ENCODE data around the gene MOB2. TPM values are rescaled to one million over a fixed set of nuclear protein-coding genes. Genes with fewer than 3 reads are reported as not detected.
"Not testable (repeated sequence)": the region's sequence is repeated elsewhere in the genome, so short reads cannot be mapped to it uniquely, and the experiment has no call there.

MOB2 gene
- total RNA-seq, 1 experiment from 2014 or later = 15.1 TPM

DNA sequence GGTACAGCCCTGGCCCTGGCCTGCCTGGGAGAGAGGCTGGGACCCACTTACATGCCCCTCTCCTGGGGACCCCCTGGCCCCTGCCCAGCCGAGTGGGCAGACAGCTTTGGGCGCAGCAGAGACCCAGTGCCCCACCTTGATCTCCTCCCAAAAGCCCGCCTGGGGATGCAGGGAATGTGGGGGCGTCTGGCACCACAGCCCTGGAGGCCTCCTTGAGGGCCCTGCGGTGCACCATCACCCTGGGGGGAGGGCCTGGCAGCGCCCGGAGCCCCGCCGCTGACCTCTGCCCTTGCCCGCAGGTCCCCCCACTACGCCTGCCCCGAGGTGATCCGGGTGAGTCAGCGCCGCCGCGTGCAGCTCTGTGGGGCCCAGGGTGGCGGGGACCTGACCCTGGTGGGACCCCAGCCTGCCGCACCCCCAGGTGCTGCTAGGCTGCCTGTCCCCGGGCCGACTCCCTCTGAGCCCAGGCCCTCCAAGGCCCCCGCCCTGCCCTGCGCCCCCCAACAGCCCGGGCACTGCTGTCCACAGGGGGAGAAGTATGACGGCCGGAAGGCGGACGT, 43.7 kb downstream of the MOB2 start:
- DNase-seq (ENCODE audit: low read depth) = no peak

DNA sequence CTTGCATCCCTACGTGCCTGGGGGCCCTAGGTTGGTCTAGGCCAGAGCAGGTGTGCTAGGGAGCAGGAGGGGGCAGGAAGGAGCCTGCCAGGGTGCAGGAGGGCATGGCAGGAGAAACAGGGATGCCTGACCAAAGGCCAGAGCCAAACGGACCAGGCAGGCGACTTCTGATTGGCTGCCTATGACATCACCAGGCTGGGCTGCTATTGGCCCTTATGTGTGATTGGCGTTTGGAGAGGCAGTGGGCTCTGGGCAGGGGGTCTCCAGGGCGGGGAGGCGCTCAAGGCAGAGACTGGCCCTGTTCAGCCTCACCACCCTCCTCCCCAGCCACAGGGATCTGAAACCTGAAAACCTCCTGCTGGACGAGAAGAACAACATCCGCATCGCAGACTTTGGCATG, 44.4 kb downstream of the MOB2 start:
- no peak for DNase-seq (ENCODE audit: low read depth)

DNA sequence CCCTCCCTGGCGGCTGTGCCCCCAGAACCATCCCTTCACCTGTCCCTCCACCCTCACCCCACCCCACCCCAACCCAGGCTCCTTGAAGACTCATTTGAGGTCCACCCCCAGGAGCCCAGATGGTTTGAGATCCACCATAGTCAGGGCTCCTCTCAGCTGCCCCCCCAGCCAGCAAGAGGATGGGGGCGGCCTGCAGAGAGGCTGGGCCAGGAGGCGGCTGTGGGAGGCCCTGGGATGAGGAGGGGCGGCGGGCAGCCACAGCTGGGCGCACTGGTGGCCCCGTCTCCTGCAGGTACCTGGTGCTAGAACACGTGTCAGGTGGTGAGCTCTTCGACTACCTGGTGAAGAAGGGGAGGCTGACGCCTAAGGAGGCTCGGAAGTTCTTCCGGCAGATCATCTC, 46.1 kb downstream of the MOB2 start:
- DNase-seq (ENCODE audit: low read depth) = no peak

DNA sequence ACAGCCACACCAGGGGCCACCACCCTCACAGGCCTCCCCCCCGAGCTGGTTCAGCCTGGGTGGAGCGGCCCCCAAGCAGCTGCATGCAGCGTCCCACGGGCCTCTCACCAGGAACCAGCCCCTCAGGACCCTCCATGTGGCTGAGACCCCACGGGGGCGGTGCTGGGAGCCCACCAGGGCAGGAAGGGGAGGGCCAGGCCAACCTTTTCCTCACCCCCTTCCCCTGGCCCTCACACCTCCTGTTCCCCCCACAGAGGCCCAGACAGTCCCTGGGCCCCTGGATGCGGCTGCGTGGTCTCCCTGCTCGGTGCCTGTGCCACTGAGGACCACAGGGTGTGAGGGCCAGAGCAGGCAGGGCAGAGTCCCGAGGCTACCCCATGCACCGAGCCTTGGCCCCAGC, 46.5 kb downstream of the MOB2 start:
- DNase-seq (ENCODE audit: low read depth) = no peak

DNA sequence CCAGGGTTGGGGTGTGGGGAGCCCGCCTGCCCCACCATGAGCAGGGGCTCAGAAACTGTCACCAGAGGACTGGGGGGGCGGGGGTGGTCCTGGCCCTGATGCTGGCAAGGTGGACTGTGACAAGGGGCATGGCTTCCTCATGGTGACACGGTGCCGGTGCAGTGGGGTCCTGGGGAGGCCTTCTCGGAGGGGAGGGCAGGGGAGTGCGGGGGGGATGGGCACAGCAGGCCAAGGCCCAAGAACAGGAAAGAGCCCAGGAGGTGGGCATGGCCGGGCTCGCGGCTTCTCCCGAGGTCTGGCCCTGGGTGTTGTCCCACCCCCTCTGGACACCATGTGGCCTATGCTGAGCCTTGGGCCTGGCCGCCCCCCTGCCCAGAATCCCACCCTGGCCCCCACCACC, 47.2 kb downstream of the MOB2 start:
- DNase-seq (ENCODE audit: low read depth) = no peak

DNA sequence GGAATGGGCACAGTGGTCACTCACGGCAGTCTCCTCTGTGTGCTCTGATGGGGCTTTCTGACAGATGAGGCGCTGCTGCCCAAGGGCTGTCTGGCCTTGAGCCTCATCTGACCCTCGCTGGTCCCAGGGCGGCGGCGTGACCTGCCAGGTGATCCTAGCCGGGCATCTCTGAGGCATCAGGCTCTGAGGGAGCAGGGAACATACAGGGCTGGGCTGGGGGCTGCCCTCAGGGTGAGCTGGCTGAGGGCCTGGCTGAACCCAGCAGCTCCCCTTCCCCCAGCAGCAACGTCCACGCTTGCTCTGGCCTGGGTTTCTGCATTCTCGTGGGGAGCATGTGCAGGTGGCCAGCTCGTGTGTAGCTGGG, 47.6 kb downstream of the MOB2 start:
- no peak for DNase-seq (ENCODE audit: low read depth)

DNA sequence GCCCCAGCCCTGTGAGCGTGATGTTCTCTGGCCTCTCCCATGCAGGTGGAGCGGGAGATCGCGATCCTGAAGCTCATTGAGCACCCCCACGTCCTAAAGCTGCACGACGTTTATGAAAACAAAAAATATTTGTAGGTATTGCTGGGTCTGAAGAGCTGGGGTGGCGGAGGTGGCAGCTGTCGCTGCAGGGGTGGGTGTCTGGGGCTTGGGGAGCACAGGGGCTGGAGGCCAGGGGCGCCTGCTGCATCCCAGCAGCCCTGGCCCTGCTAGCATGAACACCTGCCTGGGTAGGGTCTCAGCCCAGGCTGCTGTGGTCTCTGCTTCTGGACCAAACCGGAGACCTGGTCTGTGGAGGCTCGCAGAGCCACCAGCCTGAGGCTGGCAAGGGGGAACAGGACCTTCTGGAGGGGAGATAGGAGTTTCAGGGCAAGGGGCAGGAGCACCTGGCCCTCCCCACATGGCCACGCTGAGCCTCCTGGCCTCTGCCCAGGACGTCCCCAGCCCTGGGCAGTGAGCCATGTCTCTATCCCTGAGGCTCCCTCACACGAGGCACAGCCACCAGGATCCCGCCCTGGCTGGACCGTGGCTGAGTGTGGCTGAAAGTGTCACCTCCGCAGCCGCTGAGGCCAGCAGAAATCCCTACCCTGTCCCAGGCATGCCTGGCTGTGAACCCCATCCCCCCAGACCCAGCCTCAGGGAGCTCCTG, 48.2 kb downstream of the MOB2 start:
- DNase-seq (ENCODE audit: low read depth) = no peak

DNA sequence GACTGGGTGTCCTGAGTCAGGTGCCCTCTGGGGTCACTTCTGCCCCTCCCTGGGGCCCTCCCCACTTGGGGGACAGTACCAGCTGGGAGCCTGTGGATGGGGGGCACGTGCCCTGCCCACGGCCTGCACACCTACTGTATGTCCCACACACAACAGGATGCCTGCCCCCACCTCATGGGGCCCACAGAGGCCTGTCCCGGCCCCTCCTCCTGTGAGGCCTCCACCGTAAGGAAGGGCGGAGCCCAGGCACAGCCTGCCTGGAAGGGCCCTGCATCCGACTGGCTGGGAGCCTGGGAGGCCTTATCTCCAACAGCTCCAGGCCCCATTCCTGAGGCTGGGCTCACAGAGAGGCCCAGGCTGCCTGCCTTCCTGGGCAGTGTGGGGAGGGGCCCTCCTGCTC, 49.1 kb downstream of the MOB2 start:
- peak; percentile 10 for DNase-seq (ENCODE audit: low read depth)

DNA sequence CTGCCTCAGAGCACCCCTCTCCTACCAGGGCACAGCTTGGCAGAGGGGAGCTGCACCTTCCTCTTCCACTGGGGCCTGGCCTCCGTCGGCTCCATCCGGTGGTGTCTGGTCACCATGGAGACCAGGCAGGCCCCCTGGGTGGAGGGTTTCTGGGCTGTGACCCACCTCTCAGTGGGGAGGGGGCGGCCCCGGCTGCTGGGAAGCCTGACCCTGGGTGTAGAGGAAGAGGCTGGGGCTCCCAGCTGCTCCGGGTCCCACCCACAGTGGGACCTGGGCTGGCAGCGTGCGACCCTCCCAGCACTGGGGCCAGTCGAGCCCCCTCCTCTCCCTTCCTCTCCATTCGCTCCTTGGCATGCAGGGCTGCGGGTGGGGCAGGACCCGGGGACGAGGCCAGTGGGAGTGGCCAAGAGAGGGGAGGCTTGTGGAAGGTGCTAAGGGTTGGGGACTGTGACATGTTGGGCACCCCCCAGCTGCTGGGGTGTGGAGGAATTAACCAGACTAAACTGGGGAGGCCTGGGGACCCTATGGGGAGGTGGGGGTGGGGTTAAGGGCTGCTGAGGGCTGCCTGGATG, 50.0 kb downstream of the MOB2 start:
- DNase-seq (ENCODE audit: low read depth) = no peak

DNA sequence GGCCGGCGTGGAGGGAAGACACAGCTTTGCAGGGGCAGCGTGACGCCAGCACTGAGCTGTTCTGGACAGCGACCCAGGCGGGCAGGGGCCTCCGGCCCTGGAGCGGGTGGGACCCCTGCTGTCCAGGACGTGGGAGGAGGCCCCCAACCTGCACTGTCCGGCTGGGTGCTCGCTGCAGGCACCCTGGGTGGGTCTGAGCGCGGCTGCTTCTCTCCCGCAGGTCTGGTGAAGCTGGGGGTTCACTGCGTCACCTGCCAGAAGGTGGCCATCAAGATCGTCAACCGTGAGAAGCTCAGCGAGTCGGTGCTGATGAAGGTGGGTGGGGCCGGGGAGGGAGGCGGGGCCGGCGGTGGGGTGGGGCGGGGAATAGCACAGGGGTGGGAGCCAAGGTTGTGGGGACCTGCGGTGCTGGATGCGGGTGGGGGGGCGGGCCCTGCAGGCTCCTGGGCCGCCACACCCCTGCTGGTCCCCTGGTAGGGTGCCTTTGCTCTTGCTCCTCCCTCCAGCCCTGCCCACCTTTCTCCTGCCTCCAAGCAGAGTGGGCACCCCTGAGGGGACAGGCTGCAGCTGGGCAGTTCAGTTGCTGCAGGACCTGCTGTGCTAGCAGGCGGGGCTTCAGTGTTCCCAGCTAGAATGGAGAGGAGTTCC, 50.6 kb downstream of the MOB2 start:
- no peak for DNase-seq (ENCODE audit: low read depth)

DNA sequence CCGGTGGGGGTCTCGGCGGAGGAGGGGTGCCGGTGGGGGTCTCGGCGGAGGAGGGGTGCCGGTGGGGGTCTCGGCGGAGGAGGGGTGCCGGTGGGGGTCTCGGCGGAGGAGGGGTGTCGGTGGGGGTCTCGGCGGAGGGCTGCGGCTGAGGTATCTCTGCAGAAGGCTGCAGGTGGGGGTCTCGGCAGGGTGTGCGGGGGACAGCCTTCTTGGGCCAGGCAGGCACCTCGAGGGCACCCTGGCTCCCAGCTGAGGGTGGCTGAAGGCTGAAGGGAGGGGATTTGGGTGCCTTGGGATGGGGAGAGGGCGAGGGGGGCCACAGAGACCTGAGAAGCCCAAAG, 51.1 kb downstream of the MOB2 start:
- not testable (repeated sequence) for DNase-seq (ENCODE audit: low read depth)

DNA sequence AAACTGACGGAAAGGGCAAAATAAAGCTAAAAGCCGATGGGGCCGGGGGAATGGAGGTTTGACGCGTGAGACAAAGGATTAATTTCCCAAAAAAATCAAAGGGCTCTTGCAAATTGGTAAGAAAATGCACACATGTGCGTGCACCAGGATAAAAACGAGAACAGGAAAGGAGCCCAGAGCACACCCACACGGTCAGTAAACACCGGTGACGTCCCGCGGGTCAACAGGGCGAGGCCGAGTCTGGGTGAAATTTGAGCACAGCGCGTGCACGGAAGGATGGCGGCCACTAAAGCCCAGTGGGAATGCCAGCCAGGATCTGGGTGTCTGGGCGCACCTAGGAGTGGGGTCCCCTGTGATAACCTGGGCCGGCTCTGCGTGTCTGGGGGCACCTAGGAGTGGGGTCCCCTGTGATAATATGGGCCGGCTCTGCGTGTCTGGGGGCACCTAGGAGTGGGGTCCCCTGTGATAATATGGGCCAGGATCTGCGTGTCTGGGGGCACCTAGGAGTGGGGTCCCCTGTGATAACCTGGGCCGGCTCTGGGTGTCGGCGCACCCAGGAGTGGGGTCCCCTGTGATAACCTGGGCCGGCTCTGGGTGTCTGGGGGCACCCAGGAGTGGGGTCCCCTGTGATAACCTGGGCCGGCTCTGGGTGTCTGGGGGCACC, 52.5 kb downstream of the MOB2 start:
- DNase-seq (ENCODE audit: low read depth) = no peak

DNA sequence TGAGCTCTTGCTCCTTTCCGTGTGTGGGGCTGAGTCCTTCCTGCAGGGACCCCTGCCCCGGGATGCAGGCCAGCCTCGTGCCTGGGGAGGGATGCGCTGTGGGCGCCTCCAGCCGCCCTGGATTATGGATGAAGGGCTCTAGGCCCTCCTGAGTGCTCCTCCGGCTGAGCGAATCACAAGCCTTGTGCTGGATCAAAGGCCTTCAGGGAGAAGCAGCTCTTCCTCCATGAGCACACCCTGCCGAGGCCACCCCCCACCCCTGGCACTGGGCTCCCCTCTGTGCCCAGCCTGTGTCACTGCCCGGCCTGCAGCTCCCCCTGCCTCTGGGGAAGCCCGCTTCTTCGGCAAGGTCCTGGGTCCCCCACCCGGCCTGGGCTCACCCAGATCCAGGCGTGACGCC, 53.0 kb downstream of the MOB2 start:
- no peak for DNase-seq (ENCODE audit: low read depth)

DNA sequence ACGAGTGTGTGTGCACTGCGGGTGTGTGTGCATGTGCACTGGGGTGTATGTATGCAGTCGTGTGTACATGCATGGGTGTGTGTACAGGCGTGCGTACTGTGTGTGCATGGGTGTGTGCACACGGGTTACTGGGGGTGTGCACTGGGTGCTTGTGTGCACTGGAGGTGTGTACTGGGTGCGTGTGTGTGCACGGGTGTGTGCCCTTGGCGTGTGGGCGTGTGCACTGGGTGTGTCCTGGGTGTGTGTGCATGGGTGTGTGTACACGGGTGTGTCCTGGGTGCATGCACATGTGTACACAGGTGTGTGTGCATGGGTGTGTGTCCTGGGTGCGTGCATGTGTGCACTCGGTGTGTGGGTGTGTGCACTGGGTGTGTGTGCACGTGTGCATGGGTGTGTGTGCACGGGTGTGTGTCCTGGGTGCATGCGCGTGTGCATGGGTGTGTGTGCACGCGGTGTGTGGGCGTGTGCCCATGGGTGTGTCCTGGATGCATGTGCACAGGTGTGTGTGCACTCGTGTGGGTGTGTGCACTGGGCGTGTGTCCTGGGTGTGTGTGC, 57.7 kb downstream of the MOB2 start:
- DNase-seq (ENCODE audit: low read depth) = no peak

DNA sequence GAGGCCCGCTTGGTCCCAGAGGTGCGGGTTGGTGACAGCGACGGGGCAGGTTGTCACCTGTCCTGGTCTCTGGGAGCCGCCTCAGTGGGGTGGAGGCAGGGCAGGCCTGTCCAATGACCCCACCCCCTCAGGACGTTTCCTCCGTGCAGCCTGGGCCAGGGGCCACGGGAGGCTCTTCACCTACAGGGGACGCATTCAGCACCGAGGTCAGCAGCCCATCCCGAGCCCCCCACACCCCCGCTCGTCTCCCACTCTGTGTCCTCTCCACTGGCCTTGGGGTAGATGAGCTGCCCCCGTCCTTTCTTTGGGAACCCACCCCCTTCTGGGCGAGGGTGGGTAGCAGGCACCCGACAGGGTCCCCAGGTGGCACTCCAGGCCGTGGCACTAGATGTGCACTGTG, 61.1 kb downstream of the MOB2 start:
- no peak for DNase-seq (ENCODE audit: low read depth)

DNA sequence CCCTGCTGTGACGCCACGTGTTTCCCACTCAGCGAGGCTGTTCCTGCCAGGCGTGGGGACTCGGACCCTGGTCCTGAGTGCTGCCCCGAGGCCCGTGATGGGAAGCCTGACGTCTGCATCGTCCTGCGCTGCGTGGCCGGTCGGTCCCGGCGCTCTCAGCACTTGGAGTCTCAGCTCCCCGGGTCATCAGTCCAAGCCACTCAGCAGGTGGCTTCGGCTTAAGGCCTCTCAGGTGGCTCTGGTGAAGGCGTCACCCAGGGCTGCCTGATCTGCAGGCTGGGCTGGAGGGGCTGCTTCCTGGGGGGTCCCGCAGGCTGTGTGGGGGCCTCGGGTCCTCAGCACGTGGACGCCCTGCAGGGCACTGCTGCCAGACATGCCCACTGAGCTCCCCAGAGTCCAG, 61.6 kb downstream of the MOB2 start:
- DNase-seq (ENCODE audit: low read depth) = no peak

DNA sequence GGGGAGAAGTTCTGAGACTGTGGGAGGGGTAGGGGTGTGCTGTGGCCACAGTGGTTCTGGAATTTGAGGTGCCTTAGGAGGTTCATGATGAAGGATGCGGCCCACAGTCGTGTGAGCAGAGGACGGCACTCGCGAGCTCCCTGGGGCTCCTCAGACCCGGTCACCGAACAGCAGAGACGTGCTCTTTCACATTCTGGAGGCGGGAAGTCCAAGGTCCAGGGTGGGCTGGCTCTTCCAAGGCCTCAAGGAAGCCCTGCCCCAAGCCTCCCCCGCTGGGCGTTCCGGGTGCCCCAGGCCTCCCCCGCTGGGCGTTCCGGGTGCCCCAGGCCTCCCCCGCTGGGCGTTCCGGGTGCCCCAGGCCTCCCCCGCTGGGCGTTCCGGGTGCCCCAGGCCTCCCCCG, 63.2 kb downstream of the MOB2 start:
- not testable (repeated sequence) for DNase-seq (ENCODE audit: low read depth)

DNA sequence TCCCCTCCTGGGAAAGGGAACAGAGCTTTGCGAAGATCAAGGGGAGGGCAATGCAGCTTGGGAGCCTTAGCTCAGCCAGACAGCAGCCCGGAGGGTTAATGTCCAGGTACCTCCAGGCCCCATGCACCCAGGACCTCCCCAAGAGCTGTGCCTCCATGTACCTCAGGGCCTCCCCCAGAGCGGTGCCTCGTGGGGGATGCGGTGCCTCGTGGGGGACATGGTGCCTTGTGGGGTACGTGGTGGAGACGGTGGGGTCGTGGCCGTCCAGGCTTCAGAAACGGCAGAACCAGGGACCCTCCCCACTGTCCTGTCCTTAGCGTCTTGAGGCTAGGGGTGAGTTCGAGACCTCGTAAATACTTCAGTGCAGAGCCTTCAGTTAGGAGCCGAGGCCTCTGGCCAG, 63.6 kb downstream of the MOB2 start:
- DNase-seq (ENCODE audit: low read depth) = no peak

DNA sequence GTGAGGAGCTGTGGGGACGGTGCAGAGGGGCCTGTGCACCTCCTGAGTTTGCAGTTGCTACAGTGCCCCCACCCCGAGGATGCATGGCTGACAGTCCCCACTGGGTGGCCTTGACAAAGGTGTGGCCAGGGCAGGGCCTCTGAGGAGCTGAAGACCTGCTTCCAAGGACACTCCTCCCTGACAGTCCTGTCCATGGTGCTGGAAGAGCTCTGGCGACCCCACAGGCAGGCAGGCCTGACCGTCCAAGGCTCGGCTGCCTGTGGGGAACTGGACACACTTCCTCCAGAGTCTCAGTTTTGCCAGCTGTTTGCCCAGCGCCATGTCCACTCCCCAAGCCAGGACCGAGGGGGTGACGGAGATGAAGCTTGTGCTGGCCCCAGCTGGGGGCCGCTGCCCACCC, 64.1 kb downstream of the MOB2 start:
- DNase-seq (ENCODE audit: low read depth) = no peak

DNA sequence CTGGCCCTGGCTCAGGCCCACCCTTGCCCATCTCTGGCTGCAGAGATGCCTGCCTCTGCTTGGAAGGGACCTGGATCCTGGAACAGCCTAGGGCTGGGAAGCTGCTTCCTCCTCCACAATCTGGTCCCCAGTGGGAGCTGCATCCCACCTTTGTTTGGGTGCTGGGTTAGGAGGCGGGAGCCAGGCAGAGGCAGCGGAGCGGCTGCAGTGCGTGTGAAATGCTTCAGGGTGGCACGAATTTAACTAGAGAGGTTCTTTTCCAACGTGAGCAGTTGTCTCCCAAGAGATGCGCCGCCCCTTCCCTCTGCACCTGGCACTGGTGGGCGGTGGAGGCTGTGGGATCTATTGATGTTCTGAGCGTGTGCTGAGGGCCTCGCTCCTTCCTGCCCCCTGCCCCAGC, 65.3 kb downstream of the MOB2 start:
- DNase-seq (ENCODE audit: low read depth) = no peak

DNA sequence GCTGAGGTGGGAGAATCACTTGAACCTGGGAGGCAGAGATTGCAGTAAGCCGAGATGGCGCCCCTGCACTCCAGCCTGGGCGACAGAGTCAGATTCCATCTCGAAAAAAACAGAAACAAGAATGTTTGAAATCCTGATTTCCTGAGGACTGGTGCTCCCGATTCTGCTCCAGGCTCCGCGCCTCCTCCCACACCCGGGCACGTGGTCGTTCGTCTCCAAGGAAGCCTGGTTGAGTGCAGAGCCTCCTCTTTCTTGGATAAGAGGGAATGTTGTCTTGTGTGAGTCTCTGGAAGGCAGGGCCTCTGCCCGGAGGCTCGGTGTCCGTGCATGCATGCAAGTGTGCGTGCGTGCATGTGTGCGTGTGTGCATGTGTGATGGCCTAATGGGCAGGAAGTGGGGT, 66.8 kb downstream of the MOB2 start:
- DNase-seq (ENCODE audit: low read depth) = no peak
